Peyer's patch (tissue), 4 donors: Measurements from ENCODE around the gene KBTBD12. TPM values are rescaled to one million over a fixed set of nuclear protein-coding genes. Genes with fewer than 3 reads are reported as not detected.

Experiments
- DNase-seq, 3 donors: peaks; one replicate each; pipeline ENCODE4 v3.0.0-alpha.2; 2017 to 2019
- H3K27ac ChIP-seq, 4 donors: fragments of 200-600 bp; sonication (generic); one replicate each; pipeline ENCODE4 v1.5.1; 2016 to 2019
- H3K27me3 ChIP-seq, 2 donors: fragments of 200-600 bp; sonication (generic); one replicate each; pipeline ENCODE4 v1.5.1; 2019
- H3K36me3 ChIP-seq, 3 donors: fragments of 200-600 bp; sonication (generic); one replicate each; pipeline ENCODE4 v1.5.1; 2016 to 2019
- H3K4me1 ChIP-seq, 4 donors: fragments of 200-600 bp; sonication (generic); one replicate each; pipeline ENCODE4 v1.5.1; 2016 to 2019
- H3K4me3 ChIP-seq, 4 donors: fragments of 200-600 bp; sonication (generic); 1 replicate in 3 of 4; 2 replicates in 1 of 4; pipeline ENCODE4 v1.5.1; 2016 to 2019; ENCODE audit warnings: mild to moderate bottlenecking in 1 of 4
- H3K9me3 ChIP-seq, 4 donors: fragments of 200-600 bp; sonication (generic); one replicate each; pipeline ENCODE4 v1.5.1; 2016 to 2019; ENCODE audit warnings: mild to moderate bottlenecking in 1 of 4
- POLR2A ChIP-seq, 2 donors: fragments of 450-650 bp; IDR thresholded peaks; one replicate each; pipeline ENCODE4 v1.5.1; 2017; ENCODE audit warnings: antibody characterized with exemption in 2 of 2, mild to moderate bottlenecking in 2 of 2, moderate library complexity in 2 of 2
- total RNA-seq, 4 donors: library from RNA; depleted of rRNA; stranded (reverse); fragments of >200 nt; gene quantifications; one replicate each; pipeline ENCODE4 v1.1.0, GENCODE V29; 2016
- TF ChIP-seq, protein P1 (sequence below), 6 experiments: fragments of 450-650 bp in 4 of 6; fragments of 200-600 bp in 2 of 6; sonication (generic) in 1 of 6; IDR thresholded peaks; one replicate each; pipeline ENCODE4 v1.5.1; 2017 to 2019; ENCODE audit warnings: antibody characterized with exemption in 6 of 6, mild to moderate bottlenecking in 3 of 6, moderate library complexity in 1 of 6

KBTBD12 gene
- total RNA-seq, 4 donors from 2014 or later = 1.5 to 3.5 (median 2.8) TPM

DNA sequence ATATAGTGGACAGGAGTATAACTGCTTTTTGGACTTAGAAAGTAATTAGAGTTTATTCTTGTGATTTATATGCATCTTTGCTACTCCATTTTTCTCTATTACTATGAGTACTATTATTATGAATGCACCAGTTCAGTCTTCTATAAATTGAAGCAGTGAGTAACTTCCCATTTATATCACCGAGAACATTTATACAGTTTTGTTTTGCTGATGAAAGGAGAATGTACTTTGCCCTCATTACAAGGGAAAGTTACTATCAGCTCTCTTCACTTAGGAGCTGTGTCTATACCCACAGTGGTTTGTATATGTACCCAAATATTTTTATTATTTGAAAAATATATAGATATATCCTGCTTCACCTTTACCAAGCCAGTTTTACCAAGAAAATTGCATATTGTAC lies 5.7 kb downstream of the KBTBD12 start:
- H3K27ac ChIP-seq = no peak overlapping the region
- H3K4me3 ChIP-seq = no peak overlapping the region
- H3K9me3 ChIP-seq = no peaks in the 10 kb centered on the region
- H3K27me3 ChIP-seq = no peaks in the 10 kb centered on the region
- H3K4me1 ChIP-seq = peaks cover 0 to 6% (median 0%) of the 10 kb centered on the region in 4 donors
- DNase-seq = no peak
- no peaks in the 10 kb centered on the region for H3K36me3 ChIP-seq
- no peak for TF ChIP-seq POLR2A (IDR thresholded peaks at IDR 0.05)
- TF ChIP-seq, protein P1, sequence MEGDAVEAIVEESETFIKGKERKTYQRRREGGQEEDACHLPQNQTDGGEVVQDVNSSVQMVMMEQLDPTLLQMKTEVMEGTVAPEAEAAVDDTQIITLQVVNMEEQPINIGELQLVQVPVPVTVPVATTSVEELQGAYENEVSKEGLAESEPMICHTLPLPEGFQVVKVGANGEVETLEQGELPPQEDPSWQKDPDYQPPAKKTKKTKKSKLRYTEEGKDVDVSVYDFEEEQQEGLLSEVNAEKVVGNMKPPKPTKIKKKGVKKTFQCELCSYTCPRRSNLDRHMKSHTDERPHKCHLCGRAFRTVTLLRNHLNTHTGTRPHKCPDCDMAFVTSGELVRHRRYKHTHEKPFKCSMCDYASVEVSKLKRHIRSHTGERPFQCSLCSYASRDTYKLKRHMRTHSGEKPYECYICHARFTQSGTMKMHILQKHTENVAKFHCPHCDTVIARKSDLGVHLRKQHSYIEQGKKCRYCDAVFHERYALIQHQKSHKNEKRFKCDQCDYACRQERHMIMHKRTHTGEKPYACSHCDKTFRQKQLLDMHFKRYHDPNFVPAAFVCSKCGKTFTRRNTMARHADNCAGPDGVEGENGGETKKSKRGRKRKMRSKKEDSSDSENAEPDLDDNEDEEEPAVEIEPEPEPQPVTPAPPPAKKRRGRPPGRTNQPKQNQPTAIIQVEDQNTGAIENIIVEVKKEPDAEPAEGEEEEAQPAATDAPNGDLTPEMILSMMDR (IDR thresholded peaks at IDR 0.05) = no peak

DNA sequence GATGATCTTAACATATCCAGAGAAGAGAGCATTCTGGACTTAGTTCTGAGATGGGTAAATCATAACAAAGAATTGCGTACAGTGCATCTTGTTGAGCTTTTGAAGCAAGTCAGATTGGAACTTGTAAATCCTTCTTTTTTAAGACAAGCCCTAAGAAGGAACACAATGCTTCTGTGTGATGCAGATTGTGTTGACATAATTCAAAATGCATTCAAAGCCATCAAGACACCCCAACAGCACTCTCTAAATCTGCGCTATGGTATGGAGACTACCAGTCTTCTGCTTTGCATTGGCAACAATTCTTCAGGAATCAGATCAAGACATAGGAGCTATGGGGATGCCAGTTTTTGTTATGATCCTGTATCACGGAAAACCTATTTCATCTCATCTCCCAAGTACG lies 8.6 kb downstream of the KBTBD12 start:
- no peaks in the 10 kb centered on the region for H3K27me3 ChIP-seq
- TF ChIP-seq, protein P1 (IDR thresholded peaks at IDR 0.05) = no peak
- no peak overlapping the region for H3K4me3 ChIP-seq
- no peak for DNase-seq
- peaks cover 0 to 6% (median 0%) of the 10 kb centered on the region in 4 donors for H3K4me1 ChIP-seq
- no peak overlapping the region for H3K27ac ChIP-seq
- H3K9me3 ChIP-seq = no peaks in the 10 kb centered on the region
- H3K36me3 ChIP-seq = no peaks in the 10 kb centered on the region

DNA sequence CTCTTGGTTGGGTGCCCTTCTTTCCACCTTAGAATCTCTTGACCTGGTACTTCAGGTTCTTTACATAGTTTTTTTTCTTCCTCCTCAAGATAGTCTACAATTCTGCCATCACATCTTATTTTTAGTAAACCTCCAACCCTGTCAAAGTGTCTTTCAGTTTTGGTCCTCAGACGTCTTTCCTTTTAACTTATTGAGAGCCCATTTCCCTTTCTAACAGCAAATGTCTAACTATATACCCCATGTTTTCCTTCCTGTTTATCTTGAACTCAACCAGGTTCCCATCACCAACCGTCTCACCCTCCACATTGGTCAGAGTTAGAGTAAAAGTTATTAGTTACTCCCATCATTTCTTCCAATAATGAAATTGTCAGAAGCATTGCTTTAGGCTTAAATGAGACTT lies 10.4 kb downstream of the KBTBD12 start:
- no peak for DNase-seq
- H3K9me3 ChIP-seq = no peaks in the 10 kb centered on the region
- H3K4me1 ChIP-seq = peaks cover 0 to 6% (median 0%) of the 10 kb centered on the region in 4 donors
- H3K4me3 ChIP-seq = no peak overlapping the region
- no peaks in the 10 kb centered on the region for H3K36me3 ChIP-seq
- TF ChIP-seq POLR2A (IDR thresholded peaks at IDR 0.05) = no peak
- TF ChIP-seq, protein P1 (IDR thresholded peaks at IDR 0.05) = no peak
- H3K27me3 ChIP-seq = no peaks in the 10 kb centered on the region
- no peak overlapping the region for H3K27ac ChIP-seq

DNA sequence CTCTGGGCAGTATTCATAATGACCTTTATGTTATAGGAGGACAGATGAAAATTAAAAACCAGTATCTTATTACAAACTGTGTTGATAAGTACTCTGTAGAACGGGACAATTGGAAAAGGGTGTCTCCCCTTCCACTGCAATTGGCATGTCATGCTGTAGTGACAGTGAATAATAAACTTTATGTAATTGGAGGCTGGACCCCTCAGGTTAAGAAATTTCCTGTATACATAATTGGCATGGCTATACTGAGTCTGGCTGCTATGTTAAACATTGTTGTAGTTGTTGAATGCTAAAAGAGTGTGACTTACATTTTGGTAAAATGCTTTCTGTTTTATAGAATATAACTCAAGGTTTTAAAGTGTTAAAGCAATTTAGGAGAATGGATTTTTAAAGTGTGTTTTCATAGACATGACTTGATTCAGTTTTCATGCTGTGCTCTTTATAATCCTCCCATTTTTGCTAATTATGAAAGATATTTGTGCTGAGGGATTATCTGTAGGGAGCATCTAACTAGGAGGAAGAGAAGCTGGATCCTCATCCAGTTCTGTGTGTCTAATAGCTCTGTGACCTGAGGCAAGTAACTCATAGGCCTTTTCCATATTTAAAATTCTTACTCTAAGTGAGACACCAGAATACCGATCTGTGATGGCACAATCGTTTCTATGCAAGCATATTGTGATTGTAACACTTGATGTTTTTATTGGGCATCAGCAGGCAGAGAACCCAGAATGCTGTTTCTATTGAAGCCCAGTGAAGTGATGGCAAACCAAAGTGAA lies 13.0 kb downstream of the KBTBD12 start:
- no peak for TF ChIP-seq POLR2A (IDR thresholded peaks at IDR 0.05)
- TF ChIP-seq, protein P1 (IDR thresholded peaks at IDR 0.05) = no peak
- no peak for DNase-seq
- no peak overlapping the region for H3K27ac ChIP-seq
- no peaks in the 10 kb centered on the region for H3K4me1 ChIP-seq
- H3K27me3 ChIP-seq = no peaks in the 10 kb centered on the region
- H3K36me3 ChIP-seq = no peaks in the 10 kb centered on the region
- no peaks in the 10 kb centered on the region for H3K9me3 ChIP-seq
- H3K4me3 ChIP-seq = no peak overlapping the region

DNA sequence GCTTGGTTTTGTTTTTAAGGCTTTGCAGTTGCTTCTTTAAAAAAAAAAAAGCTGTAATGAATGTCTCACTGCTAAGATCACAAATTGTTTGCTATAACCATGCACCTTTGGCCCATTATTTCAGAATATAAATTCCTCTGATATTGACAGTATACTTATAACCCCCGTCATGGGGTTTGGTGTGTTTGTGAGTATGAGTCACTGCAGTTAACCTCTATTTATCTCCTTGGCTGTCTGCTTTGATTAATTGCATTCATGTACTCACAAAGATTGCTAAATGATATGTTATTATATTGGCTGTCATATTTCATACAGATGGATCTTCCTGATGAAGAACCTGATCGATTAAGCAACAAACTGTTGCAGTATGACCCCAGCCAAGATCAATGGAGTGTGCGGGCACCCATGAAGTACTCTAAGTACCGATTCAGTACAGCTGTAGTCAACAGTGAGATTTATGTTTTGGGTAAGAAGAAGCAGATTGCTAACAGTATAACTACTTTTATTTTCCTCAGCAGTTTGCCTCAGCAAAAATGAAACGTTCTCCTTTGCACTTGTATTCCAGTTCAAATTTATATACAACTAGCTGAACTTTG lies 14.9 kb downstream of the KBTBD12 start:
- Histone ChIP-seq H3K36me3 (no peaks in the 10 kb centered on the region), H3K27ac (peak overlapping the region in 2 of 4 donors; percentile 32 to 56), H3K4me3 (no peak overlapping the region), H3K4me1 (no peaks in the 10 kb centered on the region), H3K9me3 (no peaks in the 10 kb centered on the region), H3K27me3 (no peaks in the 10 kb centered on the region)
- TF ChIP-seq POLR2A (IDR thresholded peaks at IDR 0.05) = no peak
- TF ChIP-seq, protein P1 (IDR thresholded peaks at IDR 0.05) = peak in 1 of 6 experiments; percentile 18
- DNase-seq = no peak
